ENCODE results near the gene IFIT3.
A peak's percentile ranks its signal among the peaks of the same experiment; 100 is the strongest.

IFIT3 gene

DNA sequence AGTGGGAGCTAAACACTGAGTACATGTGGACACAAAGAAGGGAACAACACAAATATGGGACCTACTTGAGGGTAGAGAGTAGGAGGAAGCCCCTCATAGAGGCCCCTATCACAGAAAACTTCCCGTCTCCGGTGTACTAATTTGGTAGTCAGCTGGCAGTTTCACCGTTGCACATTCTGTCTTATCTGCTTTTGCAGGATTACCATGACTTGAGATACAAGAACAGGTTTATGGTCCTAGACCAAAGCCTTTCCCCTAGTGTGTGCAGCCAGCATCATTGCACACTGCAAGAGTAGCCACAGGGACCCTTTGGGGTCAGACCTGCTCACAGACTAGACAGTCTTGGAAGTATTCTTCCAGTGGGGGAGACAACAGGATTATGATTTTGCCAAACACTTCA lies 44.2 kb downstream of the IFIT3 start:
- Histone ChIP-seq H3K36me3 (ENCODE audit: control insufficient read depth in 2 of 2, insufficient read depth in 1 of 2, low read length in 2 of 2) (no peaks in the 10 kb centered on the region), H3K9me3 (ENCODE audit: control insufficient read depth, insufficient read depth, low read depth, low read length) (no peaks in the 10 kb centered on the region), H3K4me3 (ENCODE audit: low read depth, low read length) (no peak overlapping the region), H3K27ac (ENCODE audit: extremely low read depth, low read depth, low read length) (no peak overlapping the region), H3K4me1 (ENCODE audit: control insufficient read depth, insufficient read depth, low read length) (peaks cover 3% of the 10 kb centered on the region; the same call in 1 of the 2 replicates)
- POLR2A ChIA-PET, result no interaction called here
- TF ChIP-seq ZNF175 (tag by site-specific recombination; IDR thresholded peaks at IDR 0.05) (no peak), ZNF24 (tag by site-specific recombination; IDR thresholded peaks at IDR 0.05) (no peak), SALL2 (tag by site-specific recombination; IDR thresholded peaks at IDR 0.05; ENCODE audit: borderline replicate concordance) (no peak), ZSCAN23 (tag by site-specific recombination; IDR thresholded peaks at IDR 0.05) (no peak)
- TF ChIP-seq, protein P1, sequence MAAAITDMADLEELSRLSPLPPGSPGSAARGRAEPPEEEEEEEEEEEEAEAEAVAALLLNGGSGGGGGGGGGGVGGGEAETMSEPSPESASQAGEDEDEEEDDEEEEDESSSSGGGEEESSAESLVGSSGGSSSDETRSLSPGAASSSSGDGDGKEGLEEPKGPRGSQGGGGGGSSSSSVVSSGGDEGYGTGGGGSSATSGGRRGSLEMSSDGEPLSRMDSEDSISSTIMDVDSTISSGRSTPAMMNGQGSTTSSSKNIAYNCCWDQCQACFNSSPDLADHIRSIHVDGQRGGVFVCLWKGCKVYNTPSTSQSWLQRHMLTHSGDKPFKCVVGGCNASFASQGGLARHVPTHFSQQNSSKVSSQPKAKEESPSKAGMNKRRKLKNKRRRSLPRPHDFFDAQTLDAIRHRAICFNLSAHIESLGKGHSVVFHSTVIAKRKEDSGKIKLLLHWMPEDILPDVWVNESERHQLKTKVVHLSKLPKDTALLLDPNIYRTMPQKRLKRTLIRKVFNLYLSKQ (tag by site-specific recombination; IDR thresholded peaks at IDR 0.05; ENCODE audit: borderline replicate concordance), result no peak
- TF ChIP-seq, protein P2, sequence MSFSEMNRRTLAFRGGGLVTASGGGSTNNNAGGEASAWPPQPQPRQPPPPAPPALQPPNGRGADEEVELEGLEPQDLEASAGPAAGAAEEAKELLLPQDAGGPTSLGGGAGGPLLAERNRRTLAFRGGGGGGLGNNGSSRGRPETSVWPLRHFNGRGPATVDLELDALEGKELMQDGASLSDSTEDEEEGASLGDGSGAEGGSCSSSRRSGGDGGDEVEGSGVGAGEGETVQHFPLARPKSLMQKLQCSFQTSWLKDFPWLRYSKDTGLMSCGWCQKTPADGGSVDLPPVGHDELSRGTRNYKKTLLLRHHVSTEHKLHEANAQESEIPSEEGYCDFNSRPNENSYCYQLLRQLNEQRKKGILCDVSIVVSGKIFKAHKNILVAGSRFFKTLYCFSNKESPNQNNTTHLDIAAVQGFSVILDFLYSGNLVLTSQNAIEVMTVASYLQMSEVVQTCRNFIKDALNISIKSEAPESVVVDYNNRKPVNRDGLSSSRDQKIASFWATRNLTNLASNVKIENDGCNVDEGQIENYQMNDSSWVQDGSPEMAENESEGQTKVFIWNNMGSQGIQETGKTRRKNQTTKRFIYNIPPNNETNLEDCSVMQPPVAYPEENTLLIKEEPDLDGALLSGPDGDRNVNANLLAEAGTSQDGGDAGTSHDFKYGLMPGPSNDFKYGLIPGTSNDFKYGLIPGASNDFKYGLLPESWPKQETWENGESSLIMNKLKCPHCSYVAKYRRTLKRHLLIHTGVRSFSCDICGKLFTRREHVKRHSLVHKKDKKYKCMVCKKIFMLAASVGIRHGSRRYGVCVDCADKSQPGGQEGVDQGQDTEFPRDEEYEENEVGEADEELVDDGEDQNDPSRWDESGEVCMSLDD (tag by site-specific recombination; IDR thresholded peaks at IDR 0.05), result no peak
- TF ChIP-seq, protein P3, sequence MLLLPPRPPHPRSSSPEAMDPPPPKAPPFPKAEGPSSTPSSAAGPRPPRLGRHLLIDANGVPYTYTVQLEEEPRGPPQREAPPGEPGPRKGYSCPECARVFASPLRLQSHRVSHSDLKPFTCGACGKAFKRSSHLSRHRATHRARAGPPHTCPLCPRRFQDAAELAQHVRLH (tag by site-specific recombination; IDR thresholded peaks at IDR 0.05), result no peak
- CTCF ChIA-PET, result no interaction called here

DNA sequence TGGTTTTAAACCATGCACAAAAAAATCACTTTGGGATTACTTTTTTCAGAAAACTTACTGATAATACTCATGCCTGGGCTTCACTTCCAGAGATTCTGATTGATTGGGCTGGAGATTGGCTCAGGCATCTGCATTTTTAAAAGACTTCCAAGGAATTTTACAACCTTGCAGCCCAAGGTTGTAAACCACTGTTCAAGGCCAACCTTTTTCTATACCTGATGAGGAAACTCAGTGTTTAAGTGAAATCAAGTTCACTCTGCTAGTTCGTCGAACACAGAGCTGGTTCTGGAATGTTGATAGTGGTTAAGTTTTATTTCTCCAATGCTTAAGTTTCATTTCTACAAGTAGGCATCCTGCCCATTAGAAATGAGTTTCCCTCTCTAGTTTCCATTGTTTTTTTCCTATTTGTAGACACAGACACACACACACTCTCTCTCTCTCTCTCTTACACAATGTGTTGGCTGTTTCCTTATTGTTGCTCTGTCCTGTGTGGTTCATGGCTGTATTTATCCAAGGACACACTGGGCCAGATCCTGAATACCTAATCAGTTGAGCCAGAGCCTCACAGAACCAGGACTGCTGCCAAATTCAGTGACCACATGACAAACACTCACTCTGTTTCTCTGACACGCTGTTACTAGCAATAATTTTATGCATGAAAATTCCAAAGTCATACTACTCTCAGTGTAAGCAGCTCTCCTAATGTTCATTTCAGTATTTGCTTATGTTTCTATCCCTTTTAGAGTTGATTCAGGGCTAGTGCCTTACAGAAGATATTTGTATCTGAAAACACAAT lies 46.3 kb downstream of the IFIT3 start:
- ChIA-PET CTCF (interaction anchor here (0.6 to 1.0 kb wide), 3 partner anchors 12 to 191 kb away, joined by 3 read pairs; no protein-coding TSS in a partner anchor), POLR2A (no interaction called here)
- no peak for TF ChIP-seq ZNF37A (tag by site-specific recombination; IDR thresholded peaks at IDR 0.05)
- peak; percentile 47; the same call in 1 of the 2 replicates for TF ChIP-seq ZBTB20 (tag by site-specific recombination; IDR thresholded peaks at IDR 0.05)
- TF ChIP-seq, protein P4, sequence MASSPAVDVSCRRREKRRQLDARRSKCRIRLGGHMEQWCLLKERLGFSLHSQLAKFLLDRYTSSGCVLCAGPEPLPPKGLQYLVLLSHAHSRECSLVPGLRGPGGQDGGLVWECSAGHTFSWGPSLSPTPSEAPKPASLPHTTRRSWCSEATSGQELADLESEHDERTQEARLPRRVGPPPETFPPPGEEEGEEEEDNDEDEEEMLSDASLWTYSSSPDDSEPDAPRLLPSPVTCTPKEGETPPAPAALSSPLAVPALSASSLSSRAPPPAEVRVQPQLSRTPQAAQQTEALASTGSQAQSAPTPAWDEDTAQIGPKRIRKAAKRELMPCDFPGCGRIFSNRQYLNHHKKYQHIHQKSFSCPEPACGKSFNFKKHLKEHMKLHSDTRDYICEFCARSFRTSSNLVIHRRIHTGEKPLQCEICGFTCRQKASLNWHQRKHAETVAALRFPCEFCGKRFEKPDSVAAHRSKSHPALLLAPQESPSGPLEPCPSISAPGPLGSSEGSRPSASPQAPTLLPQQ (tag by site-specific recombination; IDR thresholded peaks at IDR 0.05), result peak; percentile 50; the same call in 1 of the 2 replicates
- TF ChIP-seq PRDM1 (tag by site-specific recombination; IDR thresholded peaks at IDR 0.05), result peak; percentile 65
- peak; percentile 94 for TF ChIP-seq ZNF10 (tag by site-specific recombination; IDR thresholded peaks at IDR 0.05)
- peak; percentile 61 for TF ChIP-seq ZBTB17 (tag by site-specific recombination; IDR thresholded peaks at IDR 0.05)
- TF ChIP-seq, protein P5, sequence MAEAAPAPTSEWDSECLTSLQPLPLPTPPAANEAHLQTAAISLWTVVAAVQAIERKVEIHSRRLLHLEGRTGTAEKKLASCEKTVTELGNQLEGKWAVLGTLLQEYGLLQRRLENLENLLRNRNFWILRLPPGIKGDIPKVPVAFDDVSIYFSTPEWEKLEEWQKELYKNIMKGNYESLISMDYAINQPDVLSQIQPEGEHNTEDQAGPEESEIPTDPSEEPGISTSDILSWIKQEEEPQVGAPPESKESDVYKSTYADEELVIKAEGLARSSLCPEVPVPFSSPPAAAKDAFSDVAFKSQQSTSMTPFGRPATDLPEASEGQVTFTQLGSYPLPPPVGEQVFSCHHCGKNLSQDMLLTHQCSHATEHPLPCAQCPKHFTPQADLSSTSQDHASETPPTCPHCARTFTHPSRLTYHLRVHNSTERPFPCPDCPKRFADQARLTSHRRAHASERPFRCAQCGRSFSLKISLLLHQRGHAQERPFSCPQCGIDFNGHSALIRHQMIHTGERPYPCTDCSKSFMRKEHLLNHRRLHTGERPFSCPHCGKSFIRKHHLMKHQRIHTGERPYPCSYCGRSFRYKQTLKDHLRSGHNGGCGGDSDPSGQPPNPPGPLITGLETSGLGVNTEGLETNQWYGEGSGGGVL (tag by site-specific recombination; IDR thresholded peaks at IDR 0.05), result no peak
- peaks cover 3% of the 10 kb centered on the region; the same call in 1 of the 2 replicates for H3K4me1 ChIP-seq (ENCODE audit: control insufficient read depth, insufficient read depth, low read length)
- H3K36me3 ChIP-seq (ENCODE audit: control insufficient read depth in 2 of 2, insufficient read depth in 1 of 2, low read length in 2 of 2), result no peaks in the 10 kb centered on the region
- no peak overlapping the region for H3K4me3 ChIP-seq (ENCODE audit: low read depth, low read length)
- H3K9me3 ChIP-seq (ENCODE audit: control insufficient read depth, insufficient read depth, low read depth, low read length), result no peaks in the 10 kb centered on the region
- H3K27ac ChIP-seq (ENCODE audit: extremely low read depth, low read depth, low read length), result no peak overlapping the region
